Cortex of kidney (tissue), 1 donor: ENCODE results near the gene RWDD2A.
"Not testable (repeated sequence)": the region's sequence is repeated elsewhere in the genome, so short reads cannot be mapped to it uniquely, and the experiment has no call there.

Experiments
- DNase-seq: peaks from one replicate; lab custom pipeline; 2025; lab: John Stamatoyannopoulos, UW

RWDD2A gene

GRCh38 chr6:83192871-83193746 lies at the start of gene RWDD2A, which contains the start of gene PGM3:
Gene RWDD2A, plus strand, starts transcription at chr6:83193357. Its CDS starts 1,095 bp downstream, at chr6:83194452.
Gene PGM3, minus strand, starts transcription at chr6:83193265. Its CDS starts 2,253 bp downstream, at chr6:83191012.
- peak; percentile 32 for DNase-seq

DNA sequence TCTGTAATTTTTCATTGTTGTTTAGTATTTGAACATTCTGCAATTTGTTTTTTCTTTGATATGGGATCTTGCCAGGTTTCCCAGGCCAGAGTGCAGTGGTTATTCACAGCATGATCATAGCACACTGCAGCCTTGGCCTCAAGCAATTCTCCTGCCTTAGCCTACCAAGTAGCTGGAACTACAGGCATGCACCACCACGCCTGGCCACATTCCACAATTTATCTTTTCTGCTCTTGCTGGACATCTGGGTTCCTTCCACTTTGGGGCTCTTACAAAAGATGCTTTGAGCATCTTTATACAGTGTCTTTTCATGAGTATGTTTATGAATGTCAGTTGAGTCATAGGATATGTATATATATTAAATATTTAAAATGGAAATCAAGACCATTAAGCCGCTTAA lies 42.0 kb upstream of the RWDD2A start:
- DNase-seq: no peak

DNA sequence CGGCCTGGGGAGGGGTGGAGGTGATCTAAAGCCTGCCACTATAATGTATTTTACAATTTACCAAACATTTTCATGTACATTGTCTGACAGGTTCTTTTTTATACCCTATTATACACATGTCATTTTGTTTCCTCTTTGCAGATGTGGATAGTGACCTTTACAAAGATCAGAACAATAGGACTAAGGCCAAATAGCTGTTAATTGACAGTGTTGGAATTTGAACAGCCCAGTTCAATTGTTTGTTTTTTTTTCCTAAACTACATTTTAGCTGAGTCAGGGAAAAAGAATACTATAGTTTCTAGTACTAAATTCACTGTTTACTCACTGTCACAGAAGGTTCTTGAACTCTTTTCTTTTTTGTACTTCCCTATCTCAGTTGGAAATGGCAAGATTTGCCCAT lies 40.2 kb upstream of the RWDD2A start:
- DNase-seq: no peak

DNA sequence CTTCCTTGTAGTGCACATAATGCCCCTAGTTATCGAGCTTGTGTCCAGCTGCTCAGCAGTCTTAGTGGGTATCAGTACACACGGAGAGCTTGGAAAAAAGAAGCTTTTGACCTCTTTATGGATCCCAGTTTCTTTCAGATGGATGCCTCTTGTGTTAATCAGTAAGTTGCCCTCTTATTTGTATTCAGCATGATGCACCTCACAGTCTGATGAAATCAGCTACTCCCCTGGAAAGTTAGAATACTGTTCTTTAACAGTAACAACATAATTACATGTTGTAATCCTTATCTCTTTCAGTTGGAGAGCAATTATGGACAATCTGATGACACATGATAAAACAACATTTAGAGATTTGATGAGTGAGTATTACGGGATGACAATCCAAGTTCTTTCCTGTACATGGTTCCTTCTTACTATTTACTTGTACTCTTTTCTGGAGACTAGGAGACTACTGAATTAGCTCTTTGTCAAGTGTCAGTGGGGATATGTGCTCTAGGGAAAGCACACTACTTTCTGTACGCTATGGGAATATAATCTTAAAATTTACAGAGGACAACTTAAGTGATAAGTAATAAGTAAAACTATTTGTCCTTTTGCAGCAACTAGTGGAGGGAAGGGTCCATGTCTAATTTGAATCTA lies 39.2 kb upstream of the RWDD2A start:
- DNase-seq: no peak

DNA sequence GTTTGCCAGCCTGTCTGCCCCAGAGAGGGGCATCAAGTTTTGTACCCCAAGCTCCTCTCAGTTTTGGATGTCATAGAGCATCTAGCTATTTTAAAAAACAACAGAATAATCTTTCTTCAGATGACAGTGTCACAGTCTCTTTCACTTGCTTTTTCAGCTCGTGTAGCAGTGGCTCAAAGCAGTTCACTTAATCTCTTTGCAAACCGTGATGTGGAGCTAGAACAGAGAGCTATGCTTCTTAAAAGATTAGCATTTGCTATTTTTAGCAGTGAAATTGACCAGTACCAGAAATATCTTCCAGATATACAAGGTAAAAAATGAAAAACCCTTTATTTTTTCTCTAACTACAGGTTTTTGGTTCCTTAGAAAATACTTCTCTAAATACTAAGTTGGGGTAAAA lies 37.4 kb upstream of the RWDD2A start:
- no peak for DNase-seq

DNA sequence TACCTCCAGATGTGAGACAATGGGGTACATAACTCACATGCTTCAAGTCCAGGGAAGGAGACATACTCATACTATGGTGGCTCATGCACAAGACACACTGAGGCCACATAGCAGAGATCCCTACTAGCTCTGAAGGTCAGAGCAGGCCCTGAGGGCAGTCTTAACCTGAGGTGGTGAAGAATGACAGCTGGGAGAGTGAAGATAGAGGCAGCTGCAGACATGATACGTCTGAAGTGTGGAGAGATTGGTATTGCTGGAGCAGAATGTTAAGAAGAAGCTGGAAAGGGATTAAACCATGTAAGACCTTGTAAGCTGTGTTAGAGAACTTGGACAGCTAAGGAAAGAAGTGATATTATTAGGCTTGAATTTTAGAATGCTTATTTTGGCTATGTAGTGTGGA lies 33.0 kb upstream of the RWDD2A start:
- no peak for DNase-seq

DNA sequence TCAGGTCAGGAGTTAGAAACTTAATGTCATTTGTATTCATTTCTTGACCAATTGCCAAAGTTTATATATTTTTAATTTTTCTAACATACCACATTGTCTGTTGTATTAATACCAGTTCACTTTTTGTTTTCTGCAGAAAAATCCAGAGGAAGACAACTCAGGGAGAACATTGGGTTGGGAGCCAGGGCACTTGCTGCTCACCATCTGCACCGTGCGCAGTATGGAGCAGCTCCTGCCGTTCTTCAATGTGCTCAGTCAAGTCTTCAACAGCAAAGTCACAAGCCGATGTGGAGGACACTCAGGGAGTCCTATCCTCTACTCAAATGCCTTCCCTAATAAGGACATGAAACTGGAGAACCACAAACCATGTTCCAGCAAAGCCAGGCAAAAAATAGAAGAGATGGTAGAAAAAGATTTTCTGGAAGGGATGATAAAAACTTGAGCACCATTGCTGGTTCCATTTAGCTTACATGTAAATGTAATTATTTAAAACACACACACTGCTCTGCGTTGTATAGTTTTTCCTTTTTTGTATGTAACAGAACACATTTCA lies 25.4 kb upstream of the RWDD2A start:
- no peak for DNase-seq

DNA sequence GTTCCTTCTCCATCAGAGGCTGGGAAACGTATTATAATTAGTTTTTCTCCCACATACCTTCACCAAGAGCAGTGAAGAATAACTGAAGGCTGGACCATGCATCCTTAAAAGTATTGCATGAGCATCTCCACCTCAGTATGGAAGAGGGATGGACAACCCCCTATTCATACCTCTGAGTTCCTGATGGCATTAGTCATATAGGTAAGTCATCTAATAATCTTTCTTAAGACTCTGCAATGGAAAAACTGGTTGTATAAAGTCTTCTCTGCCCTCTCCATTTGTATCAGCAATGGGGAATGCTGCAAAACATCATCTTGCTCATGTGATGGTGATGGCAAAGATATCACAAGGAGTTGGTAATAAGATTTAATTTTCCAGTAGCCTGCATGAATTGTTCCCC lies 24.6 kb upstream of the RWDD2A start:
- DNase-seq: no peak

GRCh38 chr6:83169106-83169505 lies 24.1 kb upstream of the RWDD2A start:
- DNase-seq: no peak

- no peak for DNase-seq
Observed at GRCh38 chr6:83169511-83169910, 23.6 kb upstream of the RWDD2A start.

DNA sequence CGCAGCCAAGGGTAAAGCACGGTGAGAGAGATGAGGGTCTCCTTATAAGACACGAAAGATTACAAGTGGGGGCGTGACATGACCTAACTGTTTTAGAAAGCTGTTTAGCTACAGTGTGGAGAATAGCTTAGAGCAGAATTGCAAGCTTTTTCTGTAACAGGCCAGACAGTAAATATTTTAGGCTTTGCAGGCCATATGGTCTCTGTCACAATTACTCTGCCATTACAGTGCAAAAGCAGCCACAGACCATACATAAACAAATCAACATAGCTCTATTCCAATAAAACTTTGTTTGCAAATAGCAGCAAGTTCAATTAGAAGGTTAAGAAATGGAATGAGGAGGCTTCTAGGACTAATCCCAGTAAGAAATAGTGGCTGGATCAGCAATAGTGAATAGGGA lies 16.9 kb upstream of the RWDD2A start:
- no peak for DNase-seq

- no peak for DNase-seq
Observed at GRCh38 chr6:83180426-83180950, 12.7 kb upstream of the RWDD2A start.

DNA sequence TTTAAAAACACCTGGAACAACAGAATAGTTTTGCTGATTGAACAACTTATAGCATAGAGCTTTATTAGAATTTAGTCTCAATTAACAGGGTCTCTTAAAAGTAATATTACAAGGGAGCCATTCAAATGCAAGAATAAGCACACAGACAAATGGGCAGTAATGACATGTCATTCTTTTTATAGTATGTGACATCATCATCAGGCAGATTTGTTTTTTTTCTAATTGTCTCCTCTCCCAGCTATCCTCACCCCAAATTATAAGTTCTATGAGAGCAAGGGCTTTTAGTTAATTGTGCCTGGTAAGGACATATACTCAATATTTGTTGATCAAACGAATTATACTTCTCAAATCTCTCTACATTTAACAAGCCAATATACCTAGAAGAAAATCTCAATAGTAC lies 11.0 kb upstream of the RWDD2A start:
- DNase-seq: no peak

DNA sequence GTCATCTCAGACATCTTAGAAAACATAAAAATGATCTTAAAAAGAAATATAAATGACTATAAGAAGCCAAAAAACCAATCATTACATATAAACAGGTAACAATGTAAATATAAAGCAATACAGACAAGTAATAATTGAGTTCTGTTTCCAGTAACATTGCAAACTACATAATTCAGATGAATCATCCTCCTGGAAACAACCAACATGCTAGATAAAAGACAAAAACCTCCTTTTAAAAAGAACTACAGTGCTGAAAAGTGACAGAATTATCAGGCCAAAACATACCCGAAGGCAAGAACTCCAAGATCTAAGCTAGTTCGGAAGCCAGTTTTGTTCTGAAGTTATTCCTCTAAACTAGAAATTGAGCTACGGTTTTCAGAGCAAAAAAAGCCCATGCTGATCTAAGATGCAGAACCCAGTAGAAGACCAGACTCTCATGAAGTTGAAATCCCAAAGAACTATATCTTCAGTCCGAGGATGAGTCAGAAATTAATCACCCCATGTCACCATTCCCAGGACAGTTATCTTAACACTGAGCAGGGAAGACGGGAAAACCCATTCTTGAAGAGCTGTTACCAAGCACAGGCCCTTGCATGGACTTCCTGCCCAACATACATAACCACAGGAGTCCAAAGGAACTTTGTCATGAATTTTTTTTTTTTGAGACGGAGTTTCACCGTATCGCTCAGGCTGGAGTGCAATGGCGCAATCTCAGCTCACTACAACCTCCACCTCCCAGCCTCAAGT lies 9.9 kb upstream of the RWDD2A start:
- no peak for DNase-seq

DNA sequence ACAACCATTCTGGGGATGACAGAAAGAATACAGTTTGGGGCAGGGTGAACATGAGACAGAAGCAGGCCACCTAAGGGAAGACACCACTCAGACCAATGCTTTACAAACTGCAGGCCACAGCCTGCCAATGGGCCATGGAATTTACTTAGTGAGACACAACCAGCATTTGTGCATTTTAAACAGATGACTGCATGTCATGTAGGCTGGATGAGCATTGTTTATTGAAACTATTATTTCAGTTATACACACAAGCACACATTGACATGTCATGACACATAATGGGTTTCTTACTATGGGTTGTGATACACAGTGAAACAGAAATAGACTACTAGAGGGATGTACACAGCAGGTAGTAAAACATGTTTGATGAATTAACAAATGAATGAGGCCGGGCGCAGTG lies 8.1 kb upstream of the RWDD2A start:
- DNase-seq: no peak

- no peak for DNase-seq
Observed at GRCh38 chr6:83188501-83188900, 4.7 kb upstream of the RWDD2A start.

DNA sequence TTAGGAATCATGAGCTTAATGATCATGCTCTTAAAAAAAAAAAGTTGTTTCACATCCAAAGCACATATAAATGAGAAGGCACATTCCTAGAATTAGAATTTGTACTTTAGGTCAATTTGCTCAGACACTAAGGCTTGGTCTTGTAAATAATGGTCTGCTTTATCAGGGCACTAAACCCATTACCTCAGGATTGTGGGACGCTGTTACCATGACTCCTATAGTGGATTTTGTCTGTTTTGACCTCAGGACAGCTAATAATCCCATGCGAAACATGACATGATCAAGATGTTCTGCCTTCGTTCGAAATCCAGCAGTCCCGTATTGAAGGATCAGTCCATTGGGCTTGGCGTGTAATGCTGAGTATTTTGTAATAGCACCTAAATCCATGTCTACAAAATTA lies 2.5 kb upstream of the RWDD2A start:
- DNase-seq: no peak

- DNase-seq: not testable (repeated sequence)
Observed at GRCh38 chr6:83191974-83192373, 1.2 kb upstream of the RWDD2A start.

GRCh38 chr6:83192456-83192855 lies 701 bp upstream of the RWDD2A start:
- no peak for DNase-seq

DNA sequence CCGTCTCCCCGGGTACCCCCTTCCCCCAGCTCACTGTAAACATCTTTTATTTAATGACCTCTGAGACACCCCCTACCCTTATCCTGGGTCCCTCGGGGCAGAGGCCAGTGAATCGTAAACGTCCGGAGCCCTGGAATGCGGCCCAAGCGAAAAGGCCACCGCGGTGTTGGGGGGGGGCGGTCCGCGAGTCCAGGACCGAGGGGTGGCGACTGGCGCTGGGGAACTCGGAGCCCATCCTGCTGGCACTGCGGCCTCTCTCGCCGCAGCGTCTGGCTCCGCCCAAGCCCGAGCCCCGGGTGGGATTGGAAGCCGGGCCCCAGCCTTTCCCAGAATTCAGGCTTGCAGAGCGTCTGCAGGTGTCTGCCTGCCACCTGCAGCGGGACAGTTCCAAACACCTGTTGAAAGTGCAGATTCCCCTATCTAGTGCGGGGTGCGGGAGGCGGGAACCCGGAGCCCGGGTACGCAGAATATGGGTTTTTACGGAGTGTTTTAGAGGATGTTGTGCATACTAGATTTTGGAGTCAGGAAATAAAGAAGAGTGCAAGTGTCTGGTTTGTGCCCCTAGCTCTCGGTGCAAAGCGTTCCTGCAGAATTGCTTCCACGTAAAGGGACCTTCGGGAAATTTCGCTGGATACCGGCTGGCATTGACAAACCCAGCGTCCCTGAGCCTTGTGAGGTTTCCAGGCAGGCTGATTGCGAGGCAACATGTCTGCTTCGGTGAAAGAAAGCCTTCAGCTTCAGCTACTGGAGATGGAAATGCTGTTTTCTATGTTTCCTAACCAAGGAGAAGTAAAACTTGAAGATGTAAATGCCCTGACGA lies 800 bp downstream of the RWDD2A start:
- no peak for DNase-seq

DNA sequence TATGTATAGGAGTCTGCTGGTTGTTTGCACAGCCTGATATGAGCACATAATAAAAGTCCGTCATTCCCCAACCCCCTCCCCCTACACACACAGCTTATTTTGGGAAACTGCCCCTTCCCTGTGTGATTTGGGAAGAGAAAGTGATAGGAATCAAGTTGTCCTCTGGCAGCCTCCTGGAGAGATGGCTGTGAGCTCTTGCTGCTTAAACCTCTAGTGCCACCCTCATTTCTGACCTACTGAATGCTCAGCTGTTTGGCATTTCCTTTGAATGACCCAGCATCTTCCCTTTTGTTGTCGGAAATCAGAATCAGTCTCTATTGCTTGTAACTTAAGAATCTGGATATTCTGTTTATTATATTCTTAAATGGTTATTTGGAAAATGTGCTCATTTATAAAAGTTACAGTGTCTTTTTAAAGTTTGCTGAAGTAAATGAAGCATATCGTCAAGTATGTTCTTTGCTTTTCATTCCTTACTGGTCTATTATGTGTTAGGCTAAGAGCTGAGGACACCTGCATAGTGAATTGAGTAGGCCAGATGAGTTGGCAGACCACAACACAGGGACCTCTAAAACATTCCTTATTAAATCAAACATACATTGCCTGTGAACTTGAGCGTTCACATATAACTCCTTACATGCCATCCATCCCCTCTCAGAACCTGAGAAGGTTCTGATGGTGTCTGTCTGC lies 5.5 kb downstream of the RWDD2A start:
- no peak for DNase-seq
